GM19025 (cell line): Measurements from ENCODE around the gene SACS.
A peak's percentile ranks its signal among the peaks of the same experiment; 100 is the strongest.

ENCODE experiments used
- ATAC-seq: cut with Tn5 transposase; IDR thresholded peaks from one replicate; pipeline ENCODE4 v1.9.1; 2021; ENCODE audit warnings: mild to moderate bottlenecking, low read depth, moderate library complexity; ENCODE audit not compliant: unreplicated experiment

SACS gene, protein sequence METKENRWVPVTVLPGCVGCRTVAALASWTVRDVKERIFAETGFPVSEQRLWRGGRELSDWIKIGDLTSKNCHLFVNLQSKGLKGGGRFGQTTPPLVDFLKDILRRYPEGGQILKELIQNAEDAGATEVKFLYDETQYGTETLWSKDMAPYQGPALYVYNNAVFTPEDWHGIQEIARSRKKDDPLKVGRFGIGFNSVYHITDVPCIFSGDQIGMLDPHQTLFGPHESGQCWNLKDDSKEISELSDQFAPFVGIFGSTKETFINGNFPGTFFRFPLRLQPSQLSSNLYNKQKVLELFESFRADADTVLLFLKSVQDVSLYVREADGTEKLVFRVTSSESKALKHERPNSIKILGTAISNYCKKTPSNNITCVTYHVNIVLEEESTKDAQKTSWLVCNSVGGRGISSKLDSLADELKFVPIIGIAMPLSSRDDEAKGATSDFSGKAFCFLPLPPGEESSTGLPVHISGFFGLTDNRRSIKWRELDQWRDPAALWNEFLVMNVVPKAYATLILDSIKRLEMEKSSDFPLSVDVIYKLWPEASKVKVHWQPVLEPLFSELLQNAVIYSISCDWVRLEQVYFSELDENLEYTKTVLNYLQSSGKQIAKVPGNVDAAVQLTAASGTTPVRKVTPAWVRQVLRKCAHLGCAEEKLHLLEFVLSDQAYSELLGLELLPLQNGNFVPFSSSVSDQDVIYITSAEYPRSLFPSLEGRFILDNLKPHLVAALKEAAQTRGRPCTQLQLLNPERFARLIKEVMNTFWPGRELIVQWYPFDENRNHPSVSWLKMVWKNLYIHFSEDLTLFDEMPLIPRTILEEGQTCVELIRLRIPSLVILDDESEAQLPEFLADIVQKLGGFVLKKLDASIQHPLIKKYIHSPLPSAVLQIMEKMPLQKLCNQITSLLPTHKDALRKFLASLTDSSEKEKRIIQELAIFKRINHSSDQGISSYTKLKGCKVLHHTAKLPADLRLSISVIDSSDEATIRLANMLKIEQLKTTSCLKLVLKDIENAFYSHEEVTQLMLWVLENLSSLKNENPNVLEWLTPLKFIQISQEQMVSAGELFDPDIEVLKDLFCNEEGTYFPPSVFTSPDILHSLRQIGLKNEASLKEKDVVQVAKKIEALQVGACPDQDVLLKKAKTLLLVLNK (N-terminal part only)

GRCh38 chr13:23433171-23434153 is at the start of gene SACS:
TSS of gene SACS (minus strand) at chr13:23433702. CDS start at chr13:23411239, 22,463 bp downstream.
- ATAC-seq = no peak

- no peak for ATAC-seq
Measured at GRCh38 chr13:23480324-23480723, 46.8 kb upstream of the SACS start.

DNA sequence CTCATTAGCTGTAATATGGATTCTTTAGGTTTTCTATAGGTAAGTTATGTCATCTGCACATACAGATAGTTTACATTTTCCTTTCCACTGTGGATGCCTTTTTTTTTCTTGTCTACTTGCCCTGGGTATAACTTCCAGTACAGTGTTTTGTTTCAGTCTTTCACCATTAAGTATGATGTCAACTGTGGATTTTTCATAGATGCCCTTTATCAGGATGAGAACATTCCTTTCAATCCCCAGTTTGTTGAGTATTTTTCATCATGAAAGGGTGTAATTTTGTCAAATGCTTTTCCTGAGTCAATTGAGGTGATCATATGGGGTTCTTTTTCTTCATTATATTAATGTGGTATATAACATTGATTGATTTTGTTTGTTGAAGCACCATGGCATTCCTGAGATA is 43.6 kb upstream of the SACS start:
- no peak for ATAC-seq

DNA sequence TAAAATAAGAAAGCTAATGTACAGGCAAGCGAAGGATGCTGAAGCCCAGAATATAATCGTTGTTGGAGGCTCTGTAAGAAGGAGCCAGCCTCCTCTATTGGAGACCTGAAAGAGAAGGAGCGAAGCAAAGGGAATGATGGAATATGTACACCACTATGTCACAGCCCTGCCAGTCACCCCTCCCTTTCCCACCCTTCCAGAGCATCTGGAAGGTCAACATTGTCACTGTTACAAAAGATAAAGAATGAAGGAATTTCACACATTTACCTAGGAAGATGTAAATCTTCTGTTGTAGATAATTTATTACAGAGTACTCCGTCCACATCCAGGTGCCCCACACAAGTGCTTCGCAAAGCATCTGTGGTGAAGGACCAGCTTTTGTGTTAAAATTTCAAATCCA is 39.7 kb upstream of the SACS start:
- ATAC-seq = no peak

GRCh38 chr13:23472189-23472588 is 38.7 kb upstream of the SACS start:
- no peak for ATAC-seq

- no peak for ATAC-seq
Measured at GRCh38 chr13:23470790-23471614, 37.5 kb upstream of the SACS start.

- ATAC-seq = no peak
Measured at GRCh38 chr13:23469951-23470421, 36.5 kb upstream of the SACS start.

DNA sequence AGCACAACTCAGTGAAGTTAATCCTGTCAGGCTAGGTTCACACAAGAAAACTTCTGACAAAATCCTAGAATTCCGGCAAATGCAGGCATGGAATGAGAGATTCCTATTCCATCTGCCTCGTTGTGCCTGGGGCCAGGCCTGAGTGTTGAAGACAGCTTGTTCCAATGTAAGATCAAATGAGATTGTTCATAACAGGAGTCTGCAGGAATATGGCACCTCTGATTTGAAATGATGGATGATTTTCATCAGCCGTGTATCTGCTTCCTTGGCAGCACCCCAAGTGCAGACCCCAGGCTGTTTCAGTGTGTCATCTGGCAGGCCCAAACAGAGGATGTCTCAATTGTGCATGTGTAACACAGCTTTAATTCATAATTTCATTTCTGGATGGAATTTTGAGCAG is 35.3 kb upstream of the SACS start:
- ATAC-seq = no peak

DNA sequence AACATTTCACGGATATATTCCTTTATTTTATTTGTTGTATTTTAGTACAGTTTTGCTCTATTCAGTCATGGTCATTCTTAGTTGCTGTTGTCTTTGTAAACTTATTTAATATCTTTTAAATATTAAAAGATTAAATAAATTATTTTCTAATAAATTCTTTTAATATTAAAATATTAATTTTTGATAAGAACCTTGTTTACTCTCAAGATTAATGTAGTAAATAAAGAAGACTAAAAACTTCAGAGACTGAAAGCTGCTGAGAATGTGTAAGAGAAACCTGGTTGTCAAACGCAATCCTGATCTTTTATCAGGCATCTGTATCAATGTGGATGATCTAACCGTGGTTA is 34.4 kb upstream of the SACS start:
- no peak for ATAC-seq

- no peak for ATAC-seq
Measured at GRCh38 chr13:23467048-23467931, 33.8 kb upstream of the SACS start.

DNA sequence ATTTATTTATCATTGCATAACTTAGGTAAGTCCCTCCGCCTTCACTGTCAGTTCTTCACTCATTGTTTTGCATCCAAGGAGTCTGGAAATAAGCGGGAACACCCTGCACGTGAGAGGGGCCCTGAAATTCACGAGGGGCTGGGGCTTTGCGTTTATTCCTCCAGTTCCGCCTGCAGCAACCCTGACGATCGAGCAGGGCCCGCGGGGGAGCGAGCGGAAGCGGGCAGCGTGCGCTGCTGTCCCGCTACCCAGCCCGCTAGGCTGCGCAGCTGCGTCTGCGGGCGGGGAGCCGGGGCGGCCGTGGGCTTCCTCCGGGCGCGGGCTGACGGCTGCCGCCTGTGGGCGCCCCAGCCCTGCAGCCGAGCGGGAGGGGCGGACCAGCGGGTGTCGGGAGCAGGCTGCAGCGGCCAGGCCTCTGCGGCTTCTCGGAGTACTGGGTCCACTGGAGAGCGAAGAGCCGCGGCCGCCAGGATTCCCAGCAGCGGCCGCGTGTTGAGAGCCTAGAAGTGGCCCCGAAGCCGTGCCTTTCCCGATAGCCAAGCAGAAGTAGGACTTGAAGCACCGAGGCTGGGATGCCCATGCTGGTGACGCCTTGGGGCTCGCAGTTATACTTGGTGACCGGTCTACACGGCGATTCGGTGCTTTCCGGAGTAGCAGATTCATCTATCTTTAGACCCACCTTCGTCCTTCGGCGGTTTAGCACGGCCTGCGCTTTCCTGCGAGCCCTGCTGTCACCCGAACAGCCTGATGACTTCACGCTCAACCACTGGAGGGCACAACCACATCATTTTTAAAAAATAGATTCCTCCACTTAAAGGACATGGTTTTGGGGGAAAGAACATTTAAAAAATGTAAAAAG is 32.9 kb upstream of the SACS start:
- peak; percentile 87 for ATAC-seq

GRCh38 chr13:23463661-23464060 is 30.2 kb upstream of the SACS start:
- ATAC-seq = no peak

GRCh38 chr13:23462815-23463559 is 29.5 kb upstream of the SACS start:
- no peak for ATAC-seq

GRCh38 chr13:23461544-23461943 is 28.0 kb upstream of the SACS start:
- ATAC-seq = no peak

DNA sequence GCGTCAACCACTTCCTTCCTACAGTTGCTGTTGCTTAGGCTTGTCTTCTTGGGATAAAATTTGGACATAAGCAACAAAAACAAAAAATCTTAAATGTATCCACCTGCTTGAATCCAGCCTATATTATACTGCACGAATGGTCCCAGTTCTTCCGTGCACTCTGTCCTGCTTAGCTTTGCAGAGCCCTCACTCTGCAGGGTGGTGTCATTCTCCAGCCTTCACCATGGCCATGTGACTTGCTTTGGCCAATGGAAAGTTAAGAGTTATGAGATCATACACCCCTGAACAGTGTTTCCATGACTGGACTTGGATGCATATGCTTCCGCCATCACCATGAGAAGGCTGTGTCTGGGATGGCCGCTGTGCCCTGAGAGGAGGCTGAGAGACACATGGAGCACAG is 27.4 kb upstream of the SACS start:
- no peak for ATAC-seq

GRCh38 chr13:23460309-23460708 is 26.8 kb upstream of the SACS start:
- ATAC-seq = no peak
